HG03439 (cell line): ENCODE results near the gene CCDC122.

Experiments used
- ATAC-seq: cut with Tn5 transposase; IDR thresholded peaks from one replicate; pipeline ENCODE4 v1.9.1; 2021; ENCODE audit warnings: mild to moderate bottlenecking, moderate library complexity; ENCODE audit not compliant: unreplicated experiment

The CCDC122 gene

GRCh38 chr13:43878892-43879754 lies at the start of gene CCDC122:
Gene CCDC122 (minus strand): TSS chr13:43879740. CDS start chr13:43869376, 10,364 bp downstream.
- peak; percentile 82 for ATAC-seq

DNA sequence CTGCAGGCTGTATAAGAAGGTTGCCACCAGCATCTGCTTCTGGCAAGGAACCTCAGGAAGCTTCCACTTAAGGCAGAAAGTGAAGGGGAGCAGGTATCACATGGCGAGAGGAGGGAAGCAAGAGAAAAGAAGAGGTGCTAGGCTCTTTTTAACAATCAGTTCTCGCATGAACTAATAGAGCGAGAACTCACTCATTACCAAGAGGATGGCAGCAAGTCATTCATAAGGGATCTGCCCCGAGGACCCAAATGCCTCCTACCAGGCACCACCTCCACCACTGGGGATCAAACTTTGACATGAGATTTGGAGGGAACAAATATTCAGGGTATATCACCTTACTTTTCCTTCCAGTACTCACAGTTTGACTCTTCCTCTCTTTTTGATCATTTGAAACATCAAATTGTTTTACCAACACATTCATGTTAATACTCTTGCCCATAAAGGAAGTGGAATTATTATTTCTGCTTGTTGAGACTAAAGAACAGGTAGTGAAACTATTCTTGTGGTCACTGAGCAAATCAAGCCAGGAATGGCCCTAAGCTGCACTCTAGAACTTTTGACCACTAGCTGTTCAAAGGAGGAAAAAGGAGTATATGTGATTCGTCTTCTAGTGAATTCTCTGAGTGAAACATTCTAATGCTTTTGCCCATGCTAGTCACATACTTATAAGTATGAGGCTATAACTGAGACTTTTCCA lies 45.2 kb upstream of the CCDC122 start:
- peak; percentile 74 for ATAC-seq

- no peak for ATAC-seq
Measured at GRCh38 chr13:43920965-43921674, 41.6 kb upstream of the CCDC122 start.

DNA sequence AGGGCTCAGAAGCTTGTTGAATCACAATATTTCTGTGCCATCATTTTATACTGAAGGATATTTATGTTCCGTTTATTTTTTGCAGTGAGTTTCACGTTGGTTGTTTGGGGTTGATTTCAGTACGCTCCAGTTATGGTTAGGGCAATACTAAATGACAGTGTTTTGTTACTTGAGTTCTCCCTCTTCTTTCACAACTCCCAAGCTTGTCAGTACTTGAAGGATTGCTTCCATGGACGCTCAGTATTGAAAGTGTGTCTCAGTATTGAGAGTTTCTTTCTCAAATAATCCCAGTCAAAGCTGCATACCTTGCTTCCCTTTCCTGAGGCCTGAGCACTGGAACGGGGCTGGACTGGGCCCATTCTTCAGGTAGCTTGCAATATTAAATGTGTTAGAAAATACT lies 39.1 kb upstream of the CCDC122 start:
- no peak for ATAC-seq

DNA sequence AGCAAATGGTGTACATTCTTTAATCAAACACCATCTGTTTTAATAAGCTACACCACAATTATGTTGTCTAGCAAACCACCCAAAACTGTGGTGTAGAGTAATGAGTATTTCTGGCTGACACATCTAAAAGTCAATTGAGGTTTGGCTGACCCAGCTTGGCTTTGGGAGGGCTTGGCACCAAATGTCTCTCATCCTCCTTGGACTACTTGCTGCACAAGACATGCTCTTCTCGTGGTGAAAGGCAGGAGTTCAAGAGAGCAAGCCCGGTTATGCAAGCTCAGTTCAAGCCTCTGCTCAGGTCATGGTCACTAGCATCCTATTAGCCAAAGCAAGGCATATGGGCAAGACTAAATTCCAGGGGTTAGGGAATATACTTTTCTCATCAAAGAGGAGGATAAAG lies 37.3 kb upstream of the CCDC122 start:
- ATAC-seq: no peak

DNA sequence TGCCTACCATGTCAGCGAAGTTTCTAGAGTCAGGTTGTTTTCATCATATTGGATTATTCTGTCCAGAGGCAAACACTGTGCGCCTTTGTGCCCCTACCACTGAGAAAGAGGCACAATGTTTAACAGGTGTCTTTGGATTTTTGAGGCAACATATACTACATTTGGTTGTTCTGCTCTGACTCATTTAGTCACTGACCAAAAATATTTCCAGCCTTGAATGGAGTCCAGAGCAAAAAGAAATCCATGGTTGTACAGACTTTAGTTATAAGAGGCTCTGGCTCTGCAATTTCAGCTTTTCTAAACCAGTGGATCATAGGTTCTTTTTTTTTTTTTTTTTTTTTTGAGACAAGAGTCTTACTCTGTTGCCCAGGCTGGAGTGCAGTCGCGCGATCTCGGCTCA lies 35.9 kb upstream of the CCDC122 start:
- ATAC-seq: no peak

GRCh38 chr13:43911871-43912270 lies 32.3 kb upstream of the CCDC122 start:
- ATAC-seq: no peak

DNA sequence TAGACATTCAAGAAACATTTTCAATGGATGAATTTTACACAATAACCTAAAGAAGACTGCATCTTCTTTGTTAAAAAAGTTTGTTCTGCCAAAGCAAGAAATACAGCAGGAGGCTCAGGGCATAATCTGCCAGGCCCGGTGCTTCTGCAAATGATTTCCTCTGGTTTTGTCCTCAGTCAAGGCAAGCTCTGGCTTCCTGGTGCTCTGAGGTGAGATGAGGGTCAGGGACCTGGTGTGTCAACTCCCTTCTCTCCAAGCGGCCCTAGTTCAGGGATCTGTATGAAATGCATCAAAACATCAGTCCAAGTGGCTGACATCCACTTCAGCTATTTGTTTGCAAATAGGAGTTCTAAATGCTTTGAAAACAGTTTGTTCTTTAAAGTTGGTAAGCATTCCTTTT lies 31.7 kb upstream of the CCDC122 start:
- no peak for ATAC-seq

- no peak for ATAC-seq
Measured at GRCh38 chr13:43910856-43911255, 31.3 kb upstream of the CCDC122 start.

DNA sequence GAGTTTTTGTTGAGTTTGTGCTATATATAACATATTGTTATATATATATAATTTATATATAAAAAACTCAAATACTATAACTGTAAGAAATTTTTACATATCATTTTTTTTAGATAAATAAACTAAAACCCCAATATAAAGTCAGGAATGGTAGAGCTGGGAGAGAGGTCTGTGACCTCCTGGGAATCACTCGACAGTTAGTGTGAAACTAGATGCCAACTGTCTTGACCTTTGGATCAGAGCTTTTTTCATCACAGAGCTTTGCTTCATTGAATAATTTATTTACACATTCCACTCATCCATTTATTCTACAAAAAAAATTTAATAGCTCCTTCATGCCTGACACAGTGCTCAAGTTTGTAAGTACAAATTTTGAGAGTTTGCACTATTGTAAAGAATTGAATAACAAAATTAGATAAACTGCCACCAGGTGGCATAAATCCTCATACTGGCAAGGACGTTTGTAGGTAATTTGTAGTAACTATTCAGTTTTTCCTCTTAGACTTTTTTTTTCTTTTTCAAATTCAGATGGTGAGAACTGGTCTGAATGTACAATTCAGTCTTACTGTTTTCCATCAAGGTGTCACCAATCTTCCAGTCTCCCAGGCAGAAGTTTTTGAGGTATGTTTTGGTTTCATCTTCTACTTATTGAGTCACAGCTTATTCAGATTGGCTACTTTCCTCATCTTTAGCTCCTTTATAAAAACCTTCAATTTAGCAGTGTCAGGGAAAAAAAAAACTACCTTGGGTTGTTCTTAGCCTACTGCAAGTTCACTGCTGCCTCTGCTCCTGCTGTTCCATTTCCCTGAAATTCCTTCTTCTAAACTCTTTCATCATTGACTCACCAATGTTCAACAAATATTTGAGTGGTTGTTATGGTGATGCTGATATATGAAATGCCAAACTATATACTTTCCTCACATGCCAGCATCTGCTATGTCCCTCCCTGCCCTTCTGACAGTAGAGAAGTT lies 28.9 kb upstream of the CCDC122 start:
- no peak for ATAC-seq

GRCh38 chr13:43905435-43906031 lies 26.0 kb upstream of the CCDC122 start:
- no peak for ATAC-seq

DNA sequence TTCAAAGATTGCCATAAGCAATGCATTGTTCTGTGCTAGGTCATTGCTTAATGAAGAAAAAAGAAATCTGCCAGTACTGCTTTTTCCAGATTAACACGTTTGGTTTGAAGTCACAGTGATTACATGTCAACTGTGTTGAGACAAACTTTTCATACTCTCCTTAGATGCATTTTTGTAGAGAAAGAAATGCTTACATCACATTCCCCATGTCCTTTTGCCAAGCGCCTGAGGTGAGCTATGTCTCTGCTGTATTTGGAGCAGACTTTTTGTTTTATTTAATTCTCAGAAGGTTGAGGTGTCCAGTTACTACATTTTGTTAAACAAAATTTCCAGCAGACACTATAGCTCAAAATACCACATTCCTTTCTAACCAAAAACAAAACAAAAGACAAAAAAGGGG lies 16.4 kb upstream of the CCDC122 start:
- no peak for ATAC-seq

GRCh38 chr13:43894438-43894837 lies 14.9 kb upstream of the CCDC122 start:
- no peak for ATAC-seq

DNA sequence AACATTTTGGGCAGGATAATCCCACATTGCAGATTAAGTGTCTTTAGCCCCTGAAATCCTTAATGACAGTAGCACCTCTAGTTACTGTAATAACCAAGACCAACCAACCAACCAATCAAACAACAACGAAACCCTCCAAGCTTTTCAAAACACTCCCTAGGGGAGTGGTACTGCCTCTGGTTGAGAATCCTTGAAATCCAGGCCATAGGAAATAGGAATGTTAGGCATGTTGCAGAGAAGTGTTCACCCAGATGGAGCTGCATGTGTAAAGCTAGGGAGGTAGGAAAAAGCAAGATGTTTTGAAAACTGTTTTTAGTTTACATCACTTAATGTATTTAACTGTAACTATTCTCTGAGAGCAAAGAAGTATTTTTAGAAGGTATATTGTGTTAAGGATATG lies 4.7 kb upstream of the CCDC122 start:
- ATAC-seq: no peak

DNA sequence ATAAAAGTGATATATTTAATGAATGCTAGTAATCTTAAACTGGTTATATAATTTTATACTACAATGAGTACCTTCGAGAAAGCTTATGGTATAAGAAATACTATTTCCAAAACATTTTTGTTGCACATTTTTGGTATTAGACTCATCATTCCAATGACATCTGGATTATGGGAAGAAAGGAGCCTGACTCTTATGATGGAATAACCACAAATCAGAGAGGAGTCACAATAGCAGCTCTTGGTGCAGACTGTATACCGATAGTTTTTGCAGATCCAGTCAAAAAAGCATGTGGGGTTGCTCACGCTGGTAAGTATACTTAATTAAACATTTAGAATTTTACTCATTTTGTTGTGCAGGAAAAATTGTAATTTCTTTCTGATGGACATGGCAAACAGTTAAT lies 4.1 kb upstream of the CCDC122 start:
- no peak for ATAC-seq

DNA sequence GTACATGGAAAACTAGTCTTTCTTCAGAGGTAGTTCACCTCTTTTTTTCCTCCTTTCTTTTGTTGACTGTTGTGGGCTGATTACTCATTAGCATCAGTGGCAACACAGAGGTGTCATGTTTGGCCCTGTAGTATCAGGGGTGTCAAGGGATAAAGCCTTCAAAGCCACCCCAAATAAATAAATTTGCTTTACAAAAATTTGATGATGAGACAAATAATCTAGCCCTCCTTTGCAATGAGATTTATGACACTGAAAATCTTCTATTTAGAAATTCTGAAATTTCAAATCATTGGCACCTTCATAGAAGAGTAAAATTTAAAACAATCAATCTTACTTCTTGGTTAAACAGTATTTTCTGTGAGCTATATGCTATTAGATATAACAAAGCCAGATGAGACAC lies 2.0 kb upstream of the CCDC122 start:
- no peak for ATAC-seq

- no peak for ATAC-seq
Measured at GRCh38 chr13:43880926-43881325, 1.4 kb upstream of the CCDC122 start.

GRCh38 chr13:43880214-43880855 lies 795 bp upstream of the CCDC122 start:
- ATAC-seq: no peak

DNA sequence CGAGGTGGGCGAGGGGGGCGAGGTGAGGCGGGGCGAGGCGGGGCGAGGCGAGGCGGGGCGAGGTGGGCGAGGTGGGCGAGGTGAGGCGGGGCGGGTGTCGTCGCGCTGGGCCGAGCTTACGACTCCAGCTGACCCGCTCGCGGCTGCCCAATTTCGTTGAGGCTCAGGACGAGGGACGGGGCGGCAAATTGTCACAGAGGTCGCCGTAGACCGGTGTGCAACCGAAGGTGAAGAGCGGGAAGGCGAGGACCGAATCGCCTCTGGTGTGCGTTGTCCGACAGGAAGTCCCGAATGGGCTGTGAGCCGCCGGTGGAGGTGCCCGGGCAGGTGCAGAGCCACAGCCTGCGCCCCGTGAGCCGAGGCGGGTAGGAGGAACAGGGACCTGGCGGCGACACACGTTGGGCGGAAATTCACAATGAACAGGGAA lies 228 bp upstream of the CCDC122 start, which contains the start of gene LACC1:
TSS of gene LACC1 (plus strand) at position 150 of the 427 bp plus-strand sequence. CDS start 1,082 bp downstream, outside the sequence.
- peak; percentile 40 for ATAC-seq
